OCI-LY1 (cell line): Measurements from ENCODE around the gene ANKRD13B.

Source experiments
- EZH2 ChIP-seq: fragments of 200-600 bp; sonication (generic), shearing (Covaris generic); IDR thresholded peaks from 2 replicates; pipeline ENCODE4 v1.8.0; 2017; ENCODE audit warnings: borderline replicate concordance, mixed run types, mild to moderate bottlenecking, antibody characterized with exemption, low read length, moderate library complexity, mixed read lengths
- TF ChIP-seq, protein P1 (sequence below): fragments of 200-600 bp; sonication (generic), shearing (Covaris generic); IDR thresholded peaks from 2 replicates; pipeline ENCODE4 v1.5.1; 2017; ENCODE audit warnings: mild to moderate bottlenecking, antibody characterized with exemption, low read length, moderate library complexity, mixed read lengths

DNA sequence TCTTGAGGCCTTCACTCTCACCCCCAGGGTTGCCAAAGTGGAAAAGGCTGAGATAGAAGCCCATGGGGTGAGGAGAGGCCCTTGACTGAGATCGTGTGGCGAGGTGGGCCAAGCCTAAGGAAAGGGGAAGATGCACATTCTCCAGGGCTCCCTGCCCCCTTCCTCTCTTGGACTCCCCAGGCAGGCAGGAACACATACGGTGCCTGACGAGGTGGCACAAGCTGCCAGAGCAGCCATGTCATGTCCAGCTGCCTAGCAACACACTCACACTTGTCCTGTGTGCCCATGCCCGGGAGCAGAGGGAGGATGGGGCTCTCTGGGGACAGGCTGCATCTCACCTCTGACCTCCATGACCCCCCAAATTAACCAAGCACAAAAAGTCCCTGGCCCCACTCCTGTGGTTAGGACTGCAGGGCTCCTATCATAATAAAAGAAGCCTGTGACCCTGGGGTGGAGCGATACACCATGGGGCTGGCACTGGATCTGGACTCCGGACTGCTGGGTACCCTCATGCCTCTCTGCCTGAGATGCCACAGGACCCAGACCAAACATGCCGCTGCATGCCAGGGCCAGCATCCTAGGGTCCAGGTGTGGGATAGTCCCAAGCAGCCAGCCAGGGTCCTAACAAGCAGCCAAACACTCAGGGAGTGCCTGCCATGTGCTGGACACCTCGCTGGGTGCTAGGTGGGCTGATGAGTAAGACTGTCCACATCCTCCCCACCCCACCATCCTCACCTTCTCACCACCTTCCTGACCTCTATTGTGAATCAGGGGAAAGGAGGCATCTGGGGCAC, 6.1 kb upstream of the ANKRD13B start:
- TF ChIP-seq, protein P1, sequence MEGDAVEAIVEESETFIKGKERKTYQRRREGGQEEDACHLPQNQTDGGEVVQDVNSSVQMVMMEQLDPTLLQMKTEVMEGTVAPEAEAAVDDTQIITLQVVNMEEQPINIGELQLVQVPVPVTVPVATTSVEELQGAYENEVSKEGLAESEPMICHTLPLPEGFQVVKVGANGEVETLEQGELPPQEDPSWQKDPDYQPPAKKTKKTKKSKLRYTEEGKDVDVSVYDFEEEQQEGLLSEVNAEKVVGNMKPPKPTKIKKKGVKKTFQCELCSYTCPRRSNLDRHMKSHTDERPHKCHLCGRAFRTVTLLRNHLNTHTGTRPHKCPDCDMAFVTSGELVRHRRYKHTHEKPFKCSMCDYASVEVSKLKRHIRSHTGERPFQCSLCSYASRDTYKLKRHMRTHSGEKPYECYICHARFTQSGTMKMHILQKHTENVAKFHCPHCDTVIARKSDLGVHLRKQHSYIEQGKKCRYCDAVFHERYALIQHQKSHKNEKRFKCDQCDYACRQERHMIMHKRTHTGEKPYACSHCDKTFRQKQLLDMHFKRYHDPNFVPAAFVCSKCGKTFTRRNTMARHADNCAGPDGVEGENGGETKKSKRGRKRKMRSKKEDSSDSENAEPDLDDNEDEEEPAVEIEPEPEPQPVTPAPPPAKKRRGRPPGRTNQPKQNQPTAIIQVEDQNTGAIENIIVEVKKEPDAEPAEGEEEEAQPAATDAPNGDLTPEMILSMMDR = no peak
- no peak for TF ChIP-seq EZH2
